Cardiac muscle cell (in vitro differentiated cells and primary cell): ENCODE measurements around the gene LAPTM4A. TPM values are rescaled to one million over a fixed set of nuclear protein-coding genes. Genes with fewer than 3 reads are reported as not detected.

Experiments
- DNase-seq, 2 donors: peaks; one replicate each; pipeline versions ENCODE4 v3.0.0 to v3.0.0-alpha.2; 2010 to 2017; ENCODE audit warnings: low read depth in 1 of 2, low spot score in 1 of 2
- H3K27ac ChIP-seq: fragments of 200-600 bp; sonication (generic); 2 replicates; pipeline ENCODE4 v1.5.1; 2016
- H3K27me3 ChIP-seq: fragments of 200-600 bp; sonication (generic); 2 replicates; pipeline ENCODE4 v1.6.0; 2016; ENCODE audit warnings: control low read depth
- H3K36me3 ChIP-seq: fragments of 200-600 bp; sonication (generic); 2 replicates; pipeline ENCODE4 v1.5.1; 2016; ENCODE audit warnings: control low read depth
- H3K4me1 ChIP-seq: fragments of 200-600 bp; sonication (generic); 2 replicates; pipeline ENCODE4 v1.8.1; 2017; ENCODE audit warnings: low read depth, mild to moderate bottlenecking, mixed run types
- H3K4me3 ChIP-seq: fragments of 200-600 bp; sonication (generic); 2 replicates; pipeline ENCODE4 v1.5.1; 2016; ENCODE audit warnings: mild to moderate bottlenecking
- H3K9me3 ChIP-seq: fragments of 200-600 bp; sonication (generic); 2 replicates; pipeline ENCODE4 v1.5.1; 2017; ENCODE audit warnings: low read depth, mild to moderate bottlenecking, control low read depth
- polyA plus RNA-seq: library from polyadenylated mRNA; unstranded; fragments of >200 nt; fragmentation: Nextera tagmentation; extraction: Ambion mirVana; gene quantifications from 2 replicates; pipeline ENCODE4 v1.2.1, GENCODE V29; 2016
- total RNA-seq: library from RNA; depleted of rRNA; stranded (reverse); fragments of >200 nt; gene quantifications from 2 replicates; pipeline ENCODE4 v1.2.3, GENCODE V29; 2016
- TF ChIP-seq, protein P1 (sequence below): IDR thresholded peaks from 2 replicates; pipeline ENCODE4 v1.5.1; 2012; ENCODE audit warnings: low read depth, mild to moderate bottlenecking, low read length

The LAPTM4A gene
- total and polyA plus RNA-seq, 2 experiments from 2014 or later = 119 to 425 TPM

DNA sequence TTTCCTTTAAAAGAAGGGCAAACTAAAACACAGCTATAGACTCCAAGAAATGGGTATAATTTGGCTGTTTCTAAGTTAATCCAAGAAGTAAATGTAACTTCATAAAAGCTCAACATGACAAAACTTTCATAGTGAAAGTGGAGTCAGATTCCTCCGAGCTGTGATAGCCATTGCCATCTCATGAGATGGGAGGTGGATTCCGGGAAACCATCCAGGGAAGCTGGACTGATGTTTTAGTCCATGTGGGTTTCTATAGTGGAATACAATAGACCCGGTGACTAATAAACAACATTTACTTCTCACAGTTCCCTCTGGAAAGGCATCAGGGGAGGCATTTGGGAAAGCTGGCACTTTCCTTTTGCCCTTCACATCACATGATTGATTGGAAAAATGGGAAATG, 10.0 kb upstream of the LAPTM4A start:
- peak in 1 of 2 donors; percentile 63 for DNase-seq
- H3K36me3 ChIP-seq = no peaks in the 10 kb centered on the region
- H3K27ac ChIP-seq = no peak overlapping the region
- H3K4me3 ChIP-seq = no peak overlapping the region
- H3K4me1 ChIP-seq = no peaks in the 10 kb centered on the region
- TF ChIP-seq, protein P1, sequence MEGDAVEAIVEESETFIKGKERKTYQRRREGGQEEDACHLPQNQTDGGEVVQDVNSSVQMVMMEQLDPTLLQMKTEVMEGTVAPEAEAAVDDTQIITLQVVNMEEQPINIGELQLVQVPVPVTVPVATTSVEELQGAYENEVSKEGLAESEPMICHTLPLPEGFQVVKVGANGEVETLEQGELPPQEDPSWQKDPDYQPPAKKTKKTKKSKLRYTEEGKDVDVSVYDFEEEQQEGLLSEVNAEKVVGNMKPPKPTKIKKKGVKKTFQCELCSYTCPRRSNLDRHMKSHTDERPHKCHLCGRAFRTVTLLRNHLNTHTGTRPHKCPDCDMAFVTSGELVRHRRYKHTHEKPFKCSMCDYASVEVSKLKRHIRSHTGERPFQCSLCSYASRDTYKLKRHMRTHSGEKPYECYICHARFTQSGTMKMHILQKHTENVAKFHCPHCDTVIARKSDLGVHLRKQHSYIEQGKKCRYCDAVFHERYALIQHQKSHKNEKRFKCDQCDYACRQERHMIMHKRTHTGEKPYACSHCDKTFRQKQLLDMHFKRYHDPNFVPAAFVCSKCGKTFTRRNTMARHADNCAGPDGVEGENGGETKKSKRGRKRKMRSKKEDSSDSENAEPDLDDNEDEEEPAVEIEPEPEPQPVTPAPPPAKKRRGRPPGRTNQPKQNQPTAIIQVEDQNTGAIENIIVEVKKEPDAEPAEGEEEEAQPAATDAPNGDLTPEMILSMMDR = no peak
- H3K27me3 ChIP-seq = no peaks in the 10 kb centered on the region
- H3K9me3 ChIP-seq = no peaks in the 10 kb centered on the region

DNA sequence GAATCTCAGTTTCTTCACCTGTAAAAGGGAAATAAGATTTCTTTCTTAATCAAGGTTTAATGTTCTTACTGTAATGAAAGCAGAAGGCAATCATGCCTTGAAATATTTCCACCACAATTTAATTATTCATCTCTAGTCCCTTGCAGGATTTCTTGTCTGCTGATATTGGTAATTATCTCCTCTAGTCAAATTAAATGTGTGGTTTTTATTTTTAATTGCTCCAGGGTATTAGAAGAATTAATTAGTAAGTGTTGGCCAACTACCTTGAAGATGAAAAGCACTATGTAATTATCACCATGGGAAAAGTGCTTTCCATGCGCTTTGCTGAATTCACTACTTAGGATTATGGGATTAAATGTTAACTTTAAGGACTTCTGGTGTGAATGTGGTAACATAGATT, 8.7 kb upstream of the LAPTM4A start:
- no peaks in the 10 kb centered on the region for H3K4me1 ChIP-seq
- TF ChIP-seq, protein P1 = no peak
- H3K27me3 ChIP-seq = no peaks in the 10 kb centered on the region
- H3K9me3 ChIP-seq = no peaks in the 10 kb centered on the region
- DNase-seq = no peak
- no peak overlapping the region for H3K4me3 ChIP-seq
- H3K36me3 ChIP-seq = no peaks in the 10 kb centered on the region
- no peak overlapping the region for H3K27ac ChIP-seq

DNA sequence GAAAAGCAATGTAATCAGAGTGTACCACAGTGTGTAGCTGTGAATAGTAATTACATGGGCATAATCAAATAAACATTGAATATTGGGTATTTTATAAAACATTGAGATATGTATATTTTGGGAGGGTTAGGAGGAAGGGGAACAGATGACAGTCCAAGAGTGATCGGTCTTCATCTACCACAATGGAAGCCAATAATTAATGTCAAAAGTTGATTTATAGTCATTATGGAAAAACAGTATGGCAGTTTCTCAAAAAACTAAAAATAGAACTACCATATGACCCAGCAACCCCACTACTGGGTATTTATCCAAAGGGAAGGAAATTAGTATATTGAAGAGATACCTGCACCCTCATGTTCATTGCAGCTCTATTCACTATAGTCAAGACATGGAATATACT, 5.8 kb upstream of the LAPTM4A start:
- DNase-seq = no peak
- Histone ChIP-seq H3K4me3 (no peak overlapping the region), H3K27me3 (no peaks in the 10 kb centered on the region), H3K9me3 (no peaks in the 10 kb centered on the region), H3K36me3 (no peaks in the 10 kb centered on the region), H3K4me1 (no peaks in the 10 kb centered on the region), H3K27ac (no peak overlapping the region)
- TF ChIP-seq, protein P1 = no peak

DNA sequence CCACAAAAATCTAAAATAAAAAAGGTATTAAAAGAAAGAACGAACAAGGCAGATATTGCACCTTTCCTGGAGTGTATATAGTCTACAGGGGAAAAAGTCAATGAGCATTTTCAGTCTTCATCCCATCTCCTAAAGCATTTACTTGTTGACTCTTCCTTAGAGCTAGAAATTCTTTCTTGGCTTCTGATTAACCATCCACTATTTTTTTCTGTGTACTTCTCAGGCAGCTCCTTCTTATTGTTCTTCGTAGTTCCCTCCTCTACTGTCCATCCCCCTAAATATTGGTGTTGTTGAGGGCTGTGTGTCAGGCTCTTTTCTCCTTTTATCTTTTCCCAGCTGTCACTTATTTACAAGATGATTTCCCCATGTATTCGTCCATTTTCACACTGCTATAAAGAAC, 3.5 kb upstream of the LAPTM4A start:
- TF ChIP-seq, protein P1 = no peak
- no peaks in the 10 kb centered on the region for H3K9me3 ChIP-seq
- no peak overlapping the region for H3K27ac ChIP-seq
- no peaks in the 10 kb centered on the region for H3K4me1 ChIP-seq
- H3K36me3 ChIP-seq = no peaks in the 10 kb centered on the region
- no peak for DNase-seq
- H3K27me3 ChIP-seq = no peaks in the 10 kb centered on the region
- H3K4me3 ChIP-seq = no peak overlapping the region

DNA sequence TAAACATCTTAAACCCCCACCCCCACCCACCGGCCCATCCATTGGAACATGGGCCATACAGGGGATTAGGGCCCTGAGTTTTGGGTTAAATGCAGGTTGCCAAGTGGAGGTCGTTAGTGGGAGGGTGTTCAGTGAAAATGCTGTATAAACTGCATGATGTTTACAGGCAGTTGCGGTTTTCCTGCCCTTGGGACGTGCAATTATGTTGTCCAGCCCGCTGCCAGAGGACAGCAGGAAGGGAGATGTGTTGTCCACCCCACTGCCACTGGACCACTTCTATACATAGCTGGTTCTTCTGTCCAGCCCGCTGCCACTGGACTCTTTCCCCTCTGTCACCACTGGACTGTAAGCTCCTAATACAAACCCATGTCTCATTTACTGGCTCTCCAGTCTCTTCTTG, 2.7 kb upstream of the LAPTM4A start:
- no peak overlapping the region for H3K4me3 ChIP-seq
- H3K36me3 ChIP-seq = no peaks in the 10 kb centered on the region
- TF ChIP-seq, protein P1 = no peak
- no peak for DNase-seq
- H3K27ac ChIP-seq = no peak overlapping the region
- H3K27me3 ChIP-seq = no peaks in the 10 kb centered on the region
- peaks cover 5% of the 10 kb centered on the region for H3K4me1 ChIP-seq
- H3K9me3 ChIP-seq = no peaks in the 10 kb centered on the region

DNA sequence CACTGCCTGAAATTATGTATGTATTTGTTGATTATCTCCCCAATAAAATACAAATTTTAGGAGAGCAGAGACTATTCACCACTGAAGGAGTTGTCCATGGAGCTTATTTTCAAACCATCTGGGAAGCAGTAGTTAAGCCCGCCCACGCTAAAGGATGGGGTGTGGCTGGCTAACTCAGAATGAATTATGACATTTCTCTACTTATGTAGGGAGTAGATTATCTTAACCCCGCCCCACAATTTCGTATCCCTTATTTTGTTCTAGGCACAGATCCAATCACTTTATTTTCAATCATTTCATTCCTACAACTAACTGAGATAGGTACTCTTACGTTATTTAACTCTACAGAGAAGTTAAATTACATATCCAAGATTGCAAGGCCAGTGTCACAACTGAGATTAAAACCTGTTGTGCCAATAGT, 1.4 kb upstream of the LAPTM4A start:
- H3K9me3 ChIP-seq = no peaks in the 10 kb centered on the region
- no peaks in the 10 kb centered on the region for H3K36me3 ChIP-seq
- DNase-seq = peak in 1 of 2 donors; percentile 88
- H3K27me3 ChIP-seq = no peaks in the 10 kb centered on the region
- H3K4me3 ChIP-seq = peak overlapping the region; percentile 73
- H3K4me1 ChIP-seq = peaks cover 15% of the 10 kb centered on the region
- TF ChIP-seq, protein P1 = no peak
- H3K27ac ChIP-seq = peak overlapping the region; percentile 97
